NCI-H2227 (cell line): ENCODE measurements around the gene HAGHL.

Source experiments
- DNase-seq: peaks from one replicate; lab custom pipeline; 2025; ENCODE audit not compliant: unreplicated experiment; lab: John Stamatoyannopoulos, UW

HAGHL gene

GRCh38 chr16:720990-721764, 5.7 kb upstream of the HAGHL start, which contains the start of gene ANTKMT:
Gene ANTKMT, plus strand, starts transcription at chr16:721146. Its CDS starts 129 bp downstream, at chr16:721275.
- DNase-seq = peak; percentile 97

- DNase-seq = peak; percentile 41
These were observed 5.0 kb upstream of the HAGHL start for GRCh38 chr16:721765-722540.

- DNase-seq = no peak
These were observed 3.9 kb upstream of the HAGHL start for GRCh38 chr16:722835-723633.

GRCh38 chr16:723695-724094, 3.2 kb upstream of the HAGHL start:
- DNase-seq = no peak

- DNase-seq = peak; percentile 53
These were observed 2.5 kb upstream of the HAGHL start for GRCh38 chr16:724188-725040.

GRCh38 chr16:725041-725376, 1.9 kb upstream of the HAGHL start:
- DNase-seq = no peak

- DNase-seq = no peak
These were observed 1.3 kb upstream of the HAGHL start for GRCh38 chr16:725463-726187.

- no peak for DNase-seq
These were observed 793 bp upstream of the HAGHL start for GRCh38 chr16:726188-726437.

GRCh38 chr16:727291-727977, 528 bp downstream of the HAGHL start:
- peak; percentile 62 for DNase-seq

- peak; percentile 89 for DNase-seq
These were observed 1.4 kb downstream of the HAGHL start for GRCh38 chr16:728131-728889.

GRCh38 chr16:728890-729744, 2.2 kb downstream of the HAGHL start:
- no peak for DNase-seq

GRCh38 chr16:729768-730665, 3.1 kb downstream of the HAGHL start:
- DNase-seq = no peak

- DNase-seq = no peak
These were observed 4.0 kb downstream of the HAGHL start for GRCh38 chr16:730666-731509.

- no peak for DNase-seq
These were observed 5.4 kb downstream of the HAGHL start for GRCh38 chr16:732332-732731.

GRCh38 chr16:732936-733335, 6.0 kb downstream of the HAGHL start:
- DNase-seq = no peak
